K562 (cell line): ENCODE data around the gene TLN1. TPM values are rescaled to one million over a fixed set of nuclear protein-coding genes. Genes with fewer than 3 reads are reported as not detected.

ENCODE experiments used
- ADNP ChIP-seq: fragments of 200-800 bp; sonication (Bioruptor generic); IDR thresholded peaks from 2 replicates; pipeline ENCODE4 v1.6.1; 2016; ENCODE audit warnings: missing genetic modification characterization, missing compliant biosample characterization
- CBX3 ChIP-seq, 2 experiments: IDR thresholded peaks; 1 replicate in 1 of 2; 2 replicates in 1 of 2; pipeline ENCODE4 v1.6.1; 2012; ENCODE audit warnings: inconsistent platforms in 2 of 2, low read length in 2 of 2, borderline replicate concordance in 1 of 2, control low read depth in 1 of 2
- ELF2 ChIP-seq: fragments of 250-450 bp; sonication (Bioruptor Pico); IDR thresholded peaks from 2 replicates; pipeline ENCODE4 v1.5.0; 2021; ENCODE audit warnings: mild to moderate bottlenecking
- EP300 ChIP-seq: IDR thresholded peaks from 2 replicates; pipeline ENCODE4 v1.6.1; 2012; ENCODE audit warnings: low read length, improper control_type of control experiment
- FOXK1 ChIP-seq: sonication (generic); formaldehyde crosslinking; IDR thresholded peaks from 2 replicates; pipeline ENCODE4 v1.8.0; 2022; ENCODE audit warnings: missing genetic modification reagents, mild to moderate bottlenecking, borderline replicate concordance
- KHSRP ChIP-seq: fragments of 450-650 bp; IDR thresholded peaks from 2 replicates; pipeline ENCODE4 v1.6.1; 2017
- LARP7 ChIP-seq: fragments of 450-650 bp; IDR thresholded peaks from 2 replicates; pipeline ENCODE4 v1.6.1; 2016
- MBD1 ChIP-seq: fragments of 250-450 bp; sonication (Bioruptor Pico); IDR thresholded peaks from 2 replicates; pipeline ENCODE4 v1.8.0; 2022; ENCODE audit warnings: inconsistent platforms
- MCM3 ChIP-seq: fragments of 450-650 bp; IDR thresholded peaks from 2 replicates; pipeline ENCODE4 v1.6.1; 2016
- MEIS2 ChIP-seq: fragments of 450-650 bp; IDR thresholded peaks from 2 replicates; pipeline ENCODE4 v1.6.1; 2014; ENCODE audit warnings: mild to moderate bottlenecking; ENCODE audit not compliant: partially characterized antibody
- MIER1 ChIP-seq: fragments of 450-650 bp; IDR thresholded peaks from 2 replicates; pipeline ENCODE4 v1.6.1; 2016; ENCODE audit warnings: antibody characterized with exemption, mild to moderate bottlenecking, low read depth
- PHF21A ChIP-seq: fragments of 450-650 bp; IDR thresholded peaks from 2 replicates; pipeline ENCODE4 v1.6.1; 2017; ENCODE audit warnings: low read depth, borderline replicate concordance
- PTRF ChIP-seq: fragments of 450-650 bp; IDR thresholded peaks from 2 replicates; pipeline ENCODE4 v1.6.1; 2016; ENCODE audit warnings: mild to moderate bottlenecking, missing genetic modification characterization, missing compliant biosample characterization
- RBM17 ChIP-seq: fragments of 200-400 bp; formaldehyde crosslinking; IDR thresholded peaks from 2 replicates; pipeline ENCODE4 v1.6.1; 2017; ENCODE audit warnings: low read depth, mild to moderate bottlenecking, low read length, borderline replicate concordance
- TCF3 ChIP-seq: sonication (generic); formaldehyde crosslinking; IDR thresholded peaks from 2 replicates; pipeline ENCODE4 v1.4.0; 2020; ENCODE audit warnings: mild to moderate bottlenecking, missing genetic modification reagents
- ZNF695 ChIP-seq: fragments of 450-650 bp; formaldehyde crosslinking; IDR thresholded peaks from 2 replicates; pipeline ENCODE4 v1.4.0; 2020; ENCODE audit warnings: mild to moderate bottlenecking, moderate library complexity
- polyA plus RNA-seq, 8 experiments: library from polyadenylated mRNA; depleted of rRNA in 4 of 8; stranded (reverse) in 5 of 8; unstranded in 3 of 8; fragments of >200 nt; fragmentation: Nextera tagmentation in 2 of 8; fragmentation: Illumina TruSeq in 1 of 8; extraction: Ambion mirVana in 2 of 8; extraction: Trizol in 1 of 8; gene quantifications; 2 replicates each; pipeline versions ENCODE4 v1.2.1 to v1.2.3, GENCODE V29; 2011 to 2014; ENCODE audit warnings: inconsistent platforms in 1 of 8, missing spikeins in 1 of 8
- total RNA-seq, 7 experiments: library from RNA; depleted of rRNA in 6 of 7; stranded (reverse); fragments of >200 nt in 6 of 7; fragmentation: Illumina TruSeq in 2 of 7; extraction: Trizol in 2 of 7; gene quantifications; 2 replicates each; pipeline versions ENCODE4 v1.2.1 to v1.2.3, GENCODE V29; 2011 to 2021; ENCODE audit warnings: low replicate concordance in 1 of 7
- TF ChIP-seq, protein P1 (sequence below): fragments of 450-650 bp; formaldehyde crosslinking; IDR thresholded peaks from 2 replicates; pipeline ENCODE4 v1.4.0; 2022; ENCODE audit warnings: missing genetic modification characterization
- TF ChIP-seq, protein P2 (sequence below): fragments of 450-650 bp; formaldehyde crosslinking; IDR thresholded peaks from 2 replicates; pipeline ENCODE4 v1.4.0; 2022; ENCODE audit warnings: missing genetic modification characterization
- TF ChIP-seq, protein P3 (sequence below): fragments of 250-450 bp; sonication (Bioruptor Pico); IDR thresholded peaks from 2 replicates; pipeline ENCODE4 v1.6.1; 2021; ENCODE audit warnings: mild to moderate bottlenecking
- TF ChIP-seq, protein P4 (sequence below): fragments of 250-450 bp; sonication (Bioruptor Pico); IDR thresholded peaks from 2 replicates; pipeline ENCODE4 v1.5.0; 2021; ENCODE audit warnings: mild to moderate bottlenecking, borderline replicate concordance

Gene TLN1
- total and polyA plus RNA-seq, 9 of the 15 experiments (the other 6 are each of a cell fraction or from before 2014, with no cell fraction given): 3.6 to 240 (median 54.8) TPM

- TF ChIP-seq, protein P1, sequence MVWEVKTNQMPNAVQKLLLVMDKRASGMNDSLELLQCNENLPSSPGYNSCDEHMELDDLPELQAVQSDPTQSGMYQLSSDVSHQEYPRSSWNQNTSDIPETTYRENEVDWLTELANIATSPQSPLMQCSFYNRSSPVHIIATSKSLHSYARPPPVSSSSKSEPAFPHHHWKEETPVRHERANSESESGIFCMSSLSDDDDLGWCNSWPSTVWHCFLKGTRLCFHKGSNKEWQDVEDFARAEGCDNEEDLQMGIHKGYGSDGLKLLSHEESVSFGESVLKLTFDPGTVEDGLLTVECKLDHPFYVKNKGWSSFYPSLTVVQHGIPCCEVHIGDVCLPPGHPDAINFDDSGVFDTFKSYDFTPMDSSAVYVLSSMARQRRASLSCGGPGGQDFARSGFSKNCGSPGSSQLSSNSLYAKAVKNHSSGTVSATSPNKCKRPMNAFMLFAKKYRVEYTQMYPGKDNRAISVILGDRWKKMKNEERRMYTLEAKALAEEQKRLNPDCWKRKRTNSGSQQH (CRISPR knock-in tag): 0 out of 2 replicates have a peak, but pooled peaks have one; percentile 38
- TF ChIP-seq ADNP (tag) (no peak), LARP7 (no peak; the same call in 1 of the 2 replicates), MEIS2 (peak; percentile 70), CBX3 (IDR thresholded peaks at IDR 0.05; ENCODE audit: borderline replicate concordance in 1 of 2, low read length in 2 of 2) (0 out of 3 replicates have a peak, but pooled peaks of 1 of the 2 experiments have one; percentile 27), RBM17 (no peak), FOXK1 (CRISPR knock-in tag) (no peak), ELF2 (CRISPR knock-in tag) (no peak), EP300 (peak; percentile 88), KHSRP (no peak), MIER1 (no peak), ZNF695 (no peak), MCM3 (no peak), TCF3 (CRISPR knock-in tag) (peak; percentile 88), PTRF (tag) (no peak), MBD1 (CRISPR knock-in tag) (no peak), PHF21A (no peak)
- TF ChIP-seq, protein P2, sequence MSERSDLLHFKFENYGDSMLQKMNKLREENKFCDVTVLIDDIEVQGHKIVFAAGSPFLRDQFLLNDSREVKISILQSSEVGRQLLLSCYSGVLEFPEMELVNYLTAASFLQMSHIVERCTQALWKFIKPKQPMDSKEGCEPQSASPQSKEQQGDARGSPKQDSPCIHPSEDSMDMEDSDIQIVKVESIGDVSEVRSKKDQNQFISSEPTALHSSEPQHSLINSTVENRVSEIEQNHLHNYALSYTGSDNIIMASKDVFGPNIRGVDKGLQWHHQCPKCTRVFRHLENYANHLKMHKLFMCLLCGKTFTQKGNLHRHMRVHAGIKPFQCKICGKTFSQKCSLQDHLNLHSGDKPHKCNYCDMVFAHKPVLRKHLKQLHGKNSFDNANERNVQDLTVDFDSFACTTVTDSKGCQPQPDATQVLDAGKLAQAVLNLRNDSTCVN (CRISPR knock-in tag): no peak
- TF ChIP-seq, protein P3, sequence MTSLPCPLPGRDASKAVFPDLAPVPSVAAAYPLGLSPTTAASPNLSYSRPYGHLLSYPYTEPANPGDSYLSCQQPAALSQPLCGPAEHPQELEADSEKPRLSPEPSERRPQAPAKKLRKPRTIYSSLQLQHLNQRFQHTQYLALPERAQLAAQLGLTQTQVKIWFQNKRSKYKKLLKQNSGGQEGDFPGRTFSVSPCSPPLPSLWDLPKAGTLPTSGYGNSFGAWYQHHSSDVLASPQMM (CRISPR knock-in tag): no peak
- TF ChIP-seq, protein P4, sequence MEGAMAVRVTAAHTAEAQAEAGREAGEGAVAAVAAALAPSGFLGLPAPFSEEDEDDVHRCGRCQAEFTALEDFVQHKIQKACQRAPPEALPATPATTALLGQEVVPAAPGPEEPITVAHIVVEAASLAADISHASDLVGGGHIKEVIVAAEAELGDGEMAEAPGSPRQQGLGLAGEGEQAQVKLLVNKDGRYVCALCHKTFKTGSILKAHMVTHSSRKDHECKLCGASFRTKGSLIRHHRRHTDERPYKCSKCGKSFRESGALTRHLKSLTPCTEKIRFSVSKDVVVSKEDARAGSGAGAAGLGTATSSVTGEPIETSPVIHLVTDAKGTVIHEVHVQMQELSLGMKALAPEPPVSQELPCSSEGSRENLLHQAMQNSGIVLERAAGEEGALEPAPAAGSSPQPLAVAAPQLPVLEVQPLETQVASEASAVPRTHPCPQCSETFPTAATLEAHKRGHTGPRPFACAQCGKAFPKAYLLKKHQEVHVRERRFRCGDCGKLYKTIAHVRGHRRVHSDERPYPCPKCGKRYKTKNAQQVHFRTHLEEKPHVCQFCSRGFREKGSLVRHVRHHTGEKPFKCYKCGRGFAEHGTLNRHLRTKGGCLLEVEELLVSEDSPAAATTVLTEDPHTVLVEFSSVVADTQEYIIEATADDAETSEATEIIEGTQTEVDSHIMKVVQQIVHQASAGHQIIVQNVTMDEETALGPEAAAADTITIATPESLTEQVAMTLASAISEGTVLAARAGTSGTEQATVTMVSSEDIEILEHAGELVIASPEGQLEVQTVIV (CRISPR knock-in tag): no peak
Measured at GRCh38 chr9:35728041-35728971, 3.7 kb downstream of the TLN1 start (continued).
